Heart left ventricle (tissue), 16 donors: ENCODE results near the gene TRIM46. TPM values are rescaled to one million over a fixed set of nuclear protein-coding genes. Genes with fewer than 3 reads are reported as not detected.

Experiments used
- ATAC-seq, 4 donors: fragments of 200-7000 bp; cut with Tn5 transposase; one replicate each; pipeline ENCODE4 v1.9.1; 2020 to 2022; ENCODE audit warnings: moderate library complexity in 4 of 4, mild to moderate bottlenecking in 3 of 4, moderate number of reproducible peaks in 1 of 4
- DNase-seq, 5 donors: peaks; one replicate each; pipeline ENCODE4 v3.0.0-alpha.2; 2020
- H3K27ac ChIP-seq, 12 donors: fragments of 200-600 bp; sonication (generic) in 4 of 12; one replicate each; pipeline versions ENCODE4 v1.5.0 to v1.8.0; 2016 to 2022; ENCODE audit warnings: mild to moderate bottlenecking in 2 of 12
- H3K27me3 ChIP-seq, 9 donors: fragments of 200-600 bp; sonication (generic) in 2 of 9; one replicate each; pipeline versions ENCODE4 v1.5.1 to v1.8.0; 2016 to 2022; ENCODE audit warnings: mild to moderate bottlenecking in 3 of 9
- H3K36me3 ChIP-seq, 9 donors: fragments of 200-600 bp; sonication (generic) in 2 of 9; one replicate each; pipeline versions ENCODE4 v1.5.0 to v1.8.0; 2018 to 2022; ENCODE audit warnings: mild to moderate bottlenecking in 2 of 9
- H3K4me1 ChIP-seq, 12 donors: fragments of 200-600 bp; sonication (generic) in 4 of 12; one replicate each; pipeline versions ENCODE4 v1.5.0 to v1.8.0; 2016 to 2022; ENCODE audit warnings: mild to moderate bottlenecking in 3 of 12
- H3K4me3 ChIP-seq, 12 donors: fragments of 200-600 bp; sonication (generic) in 4 of 12; one replicate each; pipeline versions ENCODE4 v1.5.0 to v1.8.0; 2017 to 2022; ENCODE audit warnings: mild to moderate bottlenecking in 9 of 12, moderate library complexity in 4 of 12
- H3K9me3 ChIP-seq, 12 donors: fragments of 200-600 bp; sonication (generic) in 4 of 12; one replicate each; pipeline versions ENCODE4 v1.5.0 to v1.8.0; 2016 to 2022; ENCODE audit warnings: mild to moderate bottlenecking in 1 of 12
- CTCF ChIP-seq, 12 donors: fragments of 200-600 bp; sonication (generic) in 4 of 12; IDR thresholded peaks; one replicate each; pipeline versions ENCODE4 v1.5.0 to v1.8.0; 2018 to 2022; ENCODE audit warnings: antibody characterized with exemption in 12 of 12, mild to moderate bottlenecking in 5 of 12
- POLR2A ChIP-seq, 2 donors: fragments of 450-650 bp; IDR thresholded peaks; one replicate each; pipeline ENCODE4 v1.6.1; 2017; ENCODE audit warnings: antibody characterized with exemption in 2 of 2, mild to moderate bottlenecking in 2 of 2, moderate library complexity in 2 of 2
- WGBS, 4 donors: extraction: QIAGEN DNeasy Blood & Tissue Kit in 2 of 4; methylation state at CpG; one replicate each; pipeline versions ENCODE4 v1.1.5 to v1.1.7; 2013 to 2018; 5-methylcytosine and 5-hydroxymethylcytosine counted together
- intact Hi-C, 10 donors: fragments of 100-400 bp; cut with DNase I; formaldehyde crosslinking; loops; one replicate each; pipeline versions ENCODE4 v1.11.1 to v1.14.2; 2022
- polyA plus RNA-seq, 2 donors: library from polyadenylated mRNA; stranded (reverse); fragments of 200-250 nt; gene quantifications; one replicate each; pipeline ENCODE4 v1.2.3, GENCODE V29; 2013
- total RNA-seq, 9 donors: library from RNA; depleted of rRNA in 2 of 9; stranded (reverse); fragments of >200 nt in 2 of 9; fragmentation: NEBNext Ultra II Directional in 3 of 9; extraction: Animal tissue kit (Norgen Biotek cat#: 25700) in 3 of 9; gene quantifications; one replicate each; pipeline versions ENCODE4 v1.1.0 to v1.2.4, GENCODE V29; 2016 to 2023
- donor health status: ischemic (EF 13 %, LVEDD 7.1; RV severe dilation, severe dysfunction).
- donor health status: healthy with polysubstance abuse.
- donor health status: DM: no; HTN: yes; CAD: no.
- donor health status: DM: no; HTN: no; CAD: no.
- donor health status: ischemic (EF 25% LVEDD 6.9; RV normal size, moderate dysfunction).
- donor health status: ischemic (EF 25% LVEDD 5.7; RV mildly dilated, moderate dysfunction).
- donor health status: healthy.
- donor health status: DM: yes; HTN: yes; CAD: no.
- donor health status: ischemic (EF 35%, LVEDD 5.7; RV mildly dilated, moderate dysfunction).
- donor health status: nonischemic (EF 11% LVEDD 7.7; RV severe dilation, severe dysfunction).
- donor health status: DM: yes; HTN: yes; CAD: no.
- donor health status: PGD.
- donor health status: ischemic (EF 29% LVEDD 5.4; RV normal size, mild dysfunction).
- donor health status: nonischemic (EF 23%, LVEDD 6.1; RV moderate dilation, normal function).

Gene TRIM46
- total and polyA plus RNA-seq, 11 donors = 0.04 to 0.41 (median 0.12) TPM; not detected in 5

GRCh38 chr1:155176544-155177071 is 3.0 kb downstream of the TRIM46 start:
- Histone ChIP-seq H3K27ac (no peak overlapping the region), H3K4me3 (no peak overlapping the region), H3K4me1 (peaks cover 0 to 43% (median 20%) of the 10 kb centered on the region in 12 donors), H3K9me3 (no peaks in the 10 kb centered on the region), H3K27me3 (peaks cover 0 to 28% (median 14%) of the 10 kb centered on the region in 9 donors), H3K36me3 (peaks cover 0 to 3% (median 0%) of the 10 kb centered on the region in 9 donors)
- intact Hi-C loops = loop anchor here in 8 of 10 donors (2.0 to 10.0 kb wide), 4 partner anchors 48 to 418 kb away; no protein-coding TSS in a partner anchor
- WGBS, 4 donors = 60 to 63% (median 62%) methylated on average over 8 of the region's 8 CpGs
- TF ChIP-seq CTCF (IDR thresholded peaks at IDR 0.05) (peak; percentile 86 to 97 (median 92)), POLR2A (IDR thresholded peaks at IDR 0.05) (no peak)
- DNase-seq (peak; percentile 79 to 87 (median 83)), ATAC-seq (peak in 3 of 4 donors; percentile 43 to 52 (median 51))

DNA sequence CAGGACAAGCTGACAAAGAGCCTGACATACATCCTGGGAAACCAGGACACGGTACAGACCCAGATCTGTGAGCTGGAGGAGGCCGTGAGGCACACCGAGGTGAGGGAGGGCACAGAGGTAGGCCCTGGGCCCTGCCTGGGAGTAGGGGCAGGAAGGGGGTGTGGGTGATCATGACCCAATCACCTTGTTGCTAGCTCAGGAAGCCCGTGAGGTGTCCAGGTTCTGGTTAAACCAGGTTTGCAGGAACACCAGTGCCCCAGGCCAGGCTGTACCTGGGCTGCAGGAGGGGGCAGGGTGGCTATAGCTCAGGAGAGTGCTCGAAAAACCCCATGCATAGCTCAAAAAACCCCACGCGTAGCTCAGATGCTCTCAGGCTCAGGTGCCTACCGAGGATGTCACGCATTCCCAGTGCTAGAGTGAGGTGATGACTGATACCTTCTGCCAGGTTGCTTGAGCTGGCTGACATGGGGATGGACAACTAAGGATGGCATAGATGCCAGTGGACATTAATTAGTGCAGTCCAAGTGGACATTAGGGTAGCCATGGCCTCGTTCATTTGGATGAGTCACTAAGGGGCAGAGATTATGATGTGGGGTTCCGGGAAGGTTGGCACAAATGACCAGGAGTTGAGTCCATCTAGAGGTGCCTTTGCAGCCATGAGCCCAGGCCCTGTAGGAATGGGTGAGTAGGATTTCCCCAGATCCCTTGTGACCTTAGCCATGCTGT is 3.7 kb downstream of the TRIM46 start:
- H3K36me3 ChIP-seq = no peaks in the 10 kb centered on the region
- ATAC-seq (no peak), DNase-seq (peak in 1 of 5 donors; percentile 13)
- peaks cover 0 to 36% (median 14%) of the 10 kb centered on the region in 12 donors for H3K4me1 ChIP-seq
- H3K9me3 ChIP-seq = no peaks in the 10 kb centered on the region
- H3K27me3 ChIP-seq = peaks cover 0 to 28% (median 14%) of the 10 kb centered on the region in 9 donors
- peak overlapping the region in 1 of 12 donors; percentile 44 for H3K4me3 ChIP-seq
- TF ChIP-seq POLR2A (IDR thresholded peaks at IDR 0.05) (no peak), CTCF (IDR thresholded peaks at IDR 0.05) (no peak)
- intact Hi-C loops = loop anchor here in 8 of 10 donors (2.0 to 10.0 kb wide), 4 partner anchors 47 to 417 kb away; no protein-coding TSS in a partner anchor
- H3K27ac ChIP-seq = no peak overlapping the region
- WGBS, 4 donors = 76 to 84% (median 81%) methylated on average over 9 to 11 of the region's 11 CpGs

GRCh38 chr1:155177918-155178281 is 4.3 kb downstream of the TRIM46 start:
- DNase-seq (peak in 2 of 5 donors; percentile 15 to 51), ATAC-seq (no peak)
- WGBS, 4 donors = 95 to 97% (median 96%) methylated on average over 5 to 9 of the region's 9 CpGs
- peaks cover 0 to 33% (median 11%) of the 10 kb centered on the region in 12 donors for H3K4me1 ChIP-seq
- no peaks in the 10 kb centered on the region for H3K9me3 ChIP-seq
- peak overlapping the region in 1 of 12 donors; percentile 44 for H3K4me3 ChIP-seq
- H3K27me3 ChIP-seq = peaks cover 0 to 28% (median 14%) of the 10 kb centered on the region in 9 donors
- H3K36me3 ChIP-seq = no peaks in the 10 kb centered on the region
- intact Hi-C loops = loop anchor here in 8 of 10 donors (2.0 to 10.0 kb wide), 4 partner anchors 47 to 417 kb away; no protein-coding TSS in a partner anchor
- TF ChIP-seq POLR2A (IDR thresholded peaks at IDR 0.05) = no peak
- TF ChIP-seq CTCF (IDR thresholded peaks at IDR 0.05) = no peak
- no peak overlapping the region for H3K27ac ChIP-seq
